Ovary (tissue), 9 donors: ENCODE data around the gene KSR1. TPM values are rescaled to one million over a fixed set of nuclear protein-coding genes. Genes with fewer than 3 reads are reported as not detected.

Source experiments
- DNase-seq, 5 donors: peaks; one replicate each; pipeline ENCODE4 v3.0.0-alpha.2; 2019 to 2020
- H3K27ac ChIP-seq, 2 donors: fragments of 200-600 bp; one replicate each; pipeline versions ENCODE4 v1.5.1 to v1.8.0; 2019 to 2022
- H3K27me3 ChIP-seq: fragments of 200-600 bp; one replicate; pipeline ENCODE4 v1.8.0; 2022
- H3K36me3 ChIP-seq: fragments of 200-600 bp; sonication (generic); one replicate; pipeline ENCODE4 v1.5.1; 2019
- H3K4me1 ChIP-seq: one replicate; pipeline ENCODE4 v1.8.1; 2013; ENCODE audit warnings: mild to moderate bottlenecking, moderate library complexity; ENCODE audit not compliant: insufficient read depth
- H3K4me3 ChIP-seq: fragments of 200-600 bp; sonication (generic); one replicate; pipeline ENCODE4 v1.5.1; 2017
- H3K9me3 ChIP-seq, 2 donors: fragments of 200-600 bp in 1 of 2; sonication (generic) in 1 of 2; one replicate each; pipeline versions ENCODE4 v1.5.1 to v1.8.1; 2013 to 2019; ENCODE audit warnings: mild to moderate bottlenecking in 1 of 2, moderate library complexity in 1 of 2
- CTCF ChIP-seq, 3 donors: fragments of 450-650 bp in 2 of 3; fragments of 200-600 bp in 1 of 3; IDR thresholded peaks; one replicate each; pipeline versions ENCODE4 v1.5.1 to v1.8.0; 2016 to 2022; ENCODE audit warnings: antibody characterized with exemption in 3 of 3, mild to moderate bottlenecking in 1 of 3
- EP300 ChIP-seq: sonication (generic); formaldehyde crosslinking; IDR thresholded peaks from one replicate; pipeline ENCODE4 v1.6.1; 2017; ENCODE audit warnings: antibody characterized with exemption
- POLR2A ChIP-seq: fragments of 450-650 bp; IDR thresholded peaks from one replicate; pipeline ENCODE4 v1.6.1; 2017; ENCODE audit warnings: antibody characterized with exemption, mild to moderate bottlenecking, moderate library complexity
- WGBS, 3 donors: extraction: QIAGEN DNeasy Blood & Tissue Kit in 1 of 3; methylation state at CpG; one replicate each; pipeline versions ENCODE4 v1.1.5 to v1.1.7; 2013 to 2017; 5-methylcytosine and 5-hydroxymethylcytosine counted together
- intact Hi-C, 4 donors: fragments of 100-400 bp; cut with DNase I; formaldehyde crosslinking; loops; one replicate each; pipeline versions ENCODE4 v1.11.0 to v1.15.1; 2022 to 2023
- polyA plus RNA-seq, 2 donors: library from polyadenylated mRNA; stranded (reverse); fragments of 200-250 nt in 1 of 2; fragments of 350-450 nt in 1 of 2; fragmentation: Illumina TruSeq in 1 of 2; extraction: RNeasy Lipid Tissue Mini Kit (QIAGEN cat#74804) in 1 of 2; gene quantifications; one replicate each; pipeline ENCODE4 v1.2.3, GENCODE V29; 2013 to 2014
- total RNA-seq, 7 donors: library from RNA; depleted of rRNA in 2 of 7; stranded (reverse); fragments of >200 nt in 2 of 7; fragmentation: NEBNext Ultra II Directional in 3 of 7; extraction: Animal tissue kit (Norgen Biotek cat#: 25700) in 3 of 7; gene quantifications; one replicate each; pipeline versions ENCODE4 v1.1.0 to v1.2.4, GENCODE V29; 2016 to 2023
- donor health status: DM: no; HTN: no; CAD: no; lungs with moderate emphysema.
- donor health status: DM: no; HTN: no; CAD: no.
- donor health status: Bipolar disorder and iron deficiency.
- donor health status: DM: yes; HTN: yes; CAD: no.
- donor health status: DM: no; HTN: no; CAD: no.
- donor health status: DM: yes; HTN: yes; CAD: no.

KSR1 gene
- total and polyA plus RNA-seq, 9 donors = 27.7 to 84.8 (median 39.5) TPM

GRCh38 chr17:27535975-27536374, 79.7 kb downstream of the KSR1 start:
- Histone ChIP-seq H3K9me3 (no peaks in the 10 kb centered on the region), H3K4me3 (no peak overlapping the region), H3K27me3 (no peaks in the 10 kb centered on the region), H3K4me1 (peaks cover 26% of the 10 kb centered on the region), H3K36me3 (no peaks in the 10 kb centered on the region), H3K27ac (no peak overlapping the region)
- no peak for TF ChIP-seq CTCF (IDR thresholded peaks at IDR 0.05)
- no peak for TF ChIP-seq POLR2A
- no peak for TF ChIP-seq EP300
- DNase-seq = no peak
- 44 to 61% (median 54%) methylated on average over 7 of the region's 7 CpGs for WGBS, 3 donors
- intact Hi-C loops = no loop called here

GRCh38 chr17:27536781-27537180, 80.5 kb downstream of the KSR1 start:
- Histone ChIP-seq H3K36me3 (no peaks in the 10 kb centered on the region), H3K4me3 (no peak overlapping the region), H3K27ac (no peak overlapping the region), H3K9me3 (no peaks in the 10 kb centered on the region), H3K27me3 (no peaks in the 10 kb centered on the region), H3K4me1 (peaks cover 31% of the 10 kb centered on the region)
- intact Hi-C loops = no loop called here
- WGBS, 3 donors = 94 to 99% (median 97%) methylated on average over 3 of the region's 3 CpGs
- no peak for DNase-seq
- TF ChIP-seq CTCF (IDR thresholded peaks at IDR 0.05) = no peak

- no peak for DNase-seq
- Histone ChIP-seq H3K4me3 (no peak overlapping the region), H3K27me3 (no peaks in the 10 kb centered on the region), H3K9me3 (no peaks in the 10 kb centered on the region), H3K4me1 (peaks cover 31% of the 10 kb centered on the region), H3K27ac (no peak overlapping the region), H3K36me3 (no peaks in the 10 kb centered on the region)
- WGBS, 3 donors = 91 to 96% (median 91%) methylated on average over 11 of the region's 11 CpGs
- intact Hi-C loops = no loop called here
- TF ChIP-seq EP300 = no peak
- TF ChIP-seq CTCF (IDR thresholded peaks at IDR 0.05) = no peak
- no peak for TF ChIP-seq POLR2A
Measured at GRCh38 chr17:27538156-27538955, 82.1 kb downstream of the KSR1 start.

DNA sequence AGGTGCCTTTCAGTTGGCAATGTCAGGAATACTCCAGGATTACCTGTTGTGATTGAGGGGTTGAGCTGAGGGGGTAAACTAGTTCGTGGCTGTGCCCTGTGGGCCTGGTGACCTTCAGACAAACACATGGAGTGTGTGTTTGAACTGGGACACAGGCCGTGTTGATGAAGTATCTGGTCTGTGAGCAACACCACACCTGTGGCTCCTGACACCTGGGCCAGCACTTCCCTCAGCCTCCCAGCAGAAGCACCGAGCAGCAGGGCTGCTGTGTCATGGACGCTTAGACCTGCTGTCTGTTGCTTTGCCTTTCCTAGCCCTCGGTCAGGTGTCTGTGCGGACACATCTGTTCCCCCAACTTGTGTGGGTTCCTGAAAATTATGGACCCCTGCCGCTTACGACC, 82.9 kb downstream of the KSR1 start:
- no peaks in the 10 kb centered on the region for H3K9me3 ChIP-seq
- TF ChIP-seq CTCF (IDR thresholded peaks at IDR 0.05) (no peak), EP300 (no peak)
- intact Hi-C loops = no loop called here
- WGBS, 3 donors = 95 to 98% (median 96%) methylated on average over 8 of the region's 8 CpGs
- H3K27me3 ChIP-seq = no peaks in the 10 kb centered on the region
- H3K36me3 ChIP-seq = no peaks in the 10 kb centered on the region
- H3K4me1 ChIP-seq = peaks cover 27% of the 10 kb centered on the region
- H3K4me3 ChIP-seq = no peak overlapping the region
- no peak for DNase-seq
- peak overlapping the region; percentile 22 to 81 for H3K27ac ChIP-seq
